SU-DHL-6 (cell line): ENCODE results near the gene PRXL2B.

Experiments used
- CTCF ChIP-seq: fragments of 200-600 bp; sonication (generic); IDR thresholded peaks from one replicate; pipeline ENCODE4 v1.5.1; 2017; ENCODE audit warnings: antibody characterized with exemption, mild to moderate bottlenecking, low read length, moderate library complexity; ENCODE audit not compliant: insufficient read depth, poor library complexity, severe bottlenecking
- EZH2phosphoT487 ChIP-seq: fragments of 200-600 bp; sonication (generic), shearing (Covaris generic); conservative IDR thresholded peaks from 2 replicates; pipeline ENCODE4 v1.6.1; 2018; ENCODE audit warnings: mild to moderate bottlenecking, antibody characterized with exemption, low read length, moderate library complexity, mixed read lengths

- TF ChIP-seq CTCF: no peak
- no peak for TF ChIP-seq EZH2phosphoT487
Observed at GRCh38 chr1:2596530-2597333, 10.2 kb downstream of the PRXL2B start.
